Activated CD8-positive, alpha-beta memory T cell treated with anti-CD3 and anti-CD28 coated beads for 48 hours (primary cell): ENCODE results near the gene LIFR.

Experiments
- DNase-seq, 3 experiments: peaks; one replicate each; pipeline ENCODE4 v3.0.0-alpha.2; 2020; ENCODE audit warnings: low read depth in 2 of 3, low spot score in 2 of 3

LIFR gene

GRCh38 chr5:38548064-38548759, 8.2 kb downstream of the LIFR start:
- DNase-seq: no peak

- no peak for DNase-seq
Measured at GRCh38 chr5:38547257-38547656, 9.2 kb downstream of the LIFR start.

GRCh38 chr5:38546691-38547146, 9.7 kb downstream of the LIFR start:
- no peak for DNase-seq

- no peak for DNase-seq
Measured at GRCh38 chr5:38543886-38544285, 12.6 kb downstream of the LIFR start.

GRCh38 chr5:38543074-38543473, 13.4 kb downstream of the LIFR start:
- no peak for DNase-seq

GRCh38 chr5:38541174-38541725, 15.2 kb downstream of the LIFR start:
- no peak for DNase-seq

GRCh38 chr5:38540314-38540713, 16.1 kb downstream of the LIFR start:
- DNase-seq: no peak

- DNase-seq: no peak
Measured at GRCh38 chr5:38538161-38538560, 18.3 kb downstream of the LIFR start.

- no peak for DNase-seq
Measured at GRCh38 chr5:38537505-38537904, 18.9 kb downstream of the LIFR start.

- no peak for DNase-seq
Measured at GRCh38 chr5:38536968-38537367, 19.5 kb downstream of the LIFR start.

- DNase-seq: no peak
Measured at GRCh38 chr5:38535845-38536244, 20.6 kb downstream of the LIFR start.

- no peak for DNase-seq
Measured at GRCh38 chr5:38535248-38535750, 21.1 kb downstream of the LIFR start.

- no peak for DNase-seq
Measured at GRCh38 chr5:38534156-38534453, 22.3 kb downstream of the LIFR start.

GRCh38 chr5:38533286-38534155, 22.9 kb downstream of the LIFR start:
- no peak for DNase-seq

- DNase-seq: no peak
Measured at GRCh38 chr5:38532165-38532669, 24.2 kb downstream of the LIFR start.

GRCh38 chr5:38531518-38531917, 24.9 kb downstream of the LIFR start:
- no peak for DNase-seq

GRCh38 chr5:38529955-38530646, 26.3 kb downstream of the LIFR start:
- DNase-seq: no peak

GRCh38 chr5:38528162-38528703, 28.2 kb downstream of the LIFR start:
- no peak for DNase-seq

- no peak for DNase-seq
Measured at GRCh38 chr5:38527475-38527874, 29.0 kb downstream of the LIFR start.

GRCh38 chr5:38524022-38524421, 32.4 kb downstream of the LIFR start:
- DNase-seq: no peak

GRCh38 chr5:38519476-38519875, 37.0 kb downstream of the LIFR start:
- no peak for DNase-seq
